NCI-H526 treated with DMSO at 0.1 percent for 48 hours (cell line): ENCODE data around the gene RACGAP1.

ENCODE experiments used
- DNase-seq: peaks from one replicate; lab custom pipeline; 2025; lab: John Stamatoyannopoulos, UW

RACGAP1 gene

GRCh38 chr12:49954863-49955830 is 70.1 kb downstream of the RACGAP1 start:
- no peak for DNase-seq

- no peak for DNase-seq
Measured at GRCh38 chr12:49953961-49954846, 71.1 kb downstream of the RACGAP1 start.

- DNase-seq: no peak
Measured at GRCh38 chr12:49953151-49953550, 72.1 kb downstream of the RACGAP1 start.

- DNase-seq: no peak
Measured at GRCh38 chr12:49952391-49953055, 72.8 kb downstream of the RACGAP1 start.

GRCh38 chr12:49951411-49952240 is 73.7 kb downstream of the RACGAP1 start:
- DNase-seq: no peak

GRCh38 chr12:49950273-49951251 is 74.7 kb downstream of the RACGAP1 start, which contains the start of gene AQP2:
Gene AQP2 (plus strand): TSS chr12:49950737. CDS start chr12:49950831, 94 bp downstream.
- no peak for DNase-seq

- no peak for DNase-seq
Measured at GRCh38 chr12:49949866-49950265, 75.4 kb downstream of the RACGAP1 start.

GRCh38 chr12:49948866-49949845 is 76.1 kb downstream of the RACGAP1 start:
- no peak for DNase-seq

GRCh38 chr12:49947593-49948226 is 77.6 kb downstream of the RACGAP1 start:
- DNase-seq: no peak

- DNase-seq: no peak
Measured at GRCh38 chr12:49946497-49946896, 78.8 kb downstream of the RACGAP1 start.

GRCh38 chr12:49946086-49946485 is 79.2 kb downstream of the RACGAP1 start:
- DNase-seq: no peak

- DNase-seq: peak; percentile 55
Measured at GRCh38 chr12:49945394-49946080, 79.8 kb downstream of the RACGAP1 start.

GRCh38 chr12:49944718-49945117 is 80.6 kb downstream of the RACGAP1 start:
- no peak for DNase-seq

GRCh38 chr12:49944046-49944445 is 81.2 kb downstream of the RACGAP1 start:
- no peak for DNase-seq

GRCh38 chr12:49943625-49943960 is 81.7 kb downstream of the RACGAP1 start:
- DNase-seq: no peak

GRCh38 chr12:49942921-49943624 is 82.2 kb downstream of the RACGAP1 start:
- no peak for DNase-seq

- no peak for DNase-seq
Measured at GRCh38 chr12:49942512-49942893, 82.8 kb downstream of the RACGAP1 start.
